ENCODE data around the gene BAG2.

Gene BAG2

GRCh38 chr6:57172136-57173055 lies at the start of gene BAG2:
Gene BAG2, plus strand, starts transcription at chr6:57172326. Its CDS starts 372 bp downstream, at chr6:57172698.
- TF ChIP-seq CTCF (IDR thresholded peaks at IDR 0.05; ENCODE audit: extremely low read depth, insufficient read depth, missing control alignments), result peak; percentile 19
- peak; percentile 94 for DNase-seq (ENCODE audit: low spot score)
- in situ Hi-C loops (cut with MboI; ENCODE audit: low pct_unique_long_range_greater_than_20kb, low sequenced_read_pairs, unreplicated experiment), result no loop called here

- in situ Hi-C loops (cut with MboI; ENCODE audit: low pct_unique_long_range_greater_than_20kb, low sequenced_read_pairs, unreplicated experiment), result no loop called here
- no peak for TF ChIP-seq CTCF (IDR thresholded peaks at IDR 0.05; ENCODE audit: extremely low read depth, insufficient read depth, missing control alignments)
- DNase-seq (ENCODE audit: low spot score), result no peak
These were observed 49.0 kb upstream of the BAG2 start for GRCh38 chr6:57123111-57123510.

GRCh38 chr6:57127763-57128162 lies 44.4 kb upstream of the BAG2 start:
- DNase-seq (ENCODE audit: low spot score), result no peak
- TF ChIP-seq CTCF (IDR thresholded peaks at IDR 0.05; ENCODE audit: extremely low read depth, insufficient read depth, missing control alignments), result no peak
- in situ Hi-C loops (cut with MboI; ENCODE audit: low pct_unique_long_range_greater_than_20kb, low sequenced_read_pairs, unreplicated experiment), result no loop called here

- no peak for TF ChIP-seq CTCF (IDR thresholded peaks at IDR 0.05; ENCODE audit: extremely low read depth, insufficient read depth, missing control alignments)
- no peak for DNase-seq (ENCODE audit: low spot score)
- in situ Hi-C loops (cut with MboI; ENCODE audit: low pct_unique_long_range_greater_than_20kb, low sequenced_read_pairs, unreplicated experiment), result no loop called here
These were observed 41.4 kb upstream of the BAG2 start for GRCh38 chr6:57130661-57131177.

GRCh38 chr6:57134954-57135353 lies 37.2 kb upstream of the BAG2 start:
- in situ Hi-C loops (cut with MboI; ENCODE audit: low pct_unique_long_range_greater_than_20kb, low sequenced_read_pairs, unreplicated experiment), result no loop called here
- DNase-seq (ENCODE audit: low spot score), result no peak
- TF ChIP-seq CTCF (IDR thresholded peaks at IDR 0.05; ENCODE audit: extremely low read depth, insufficient read depth, missing control alignments), result no peak

- DNase-seq (ENCODE audit: low spot score), result no peak
- no peak for TF ChIP-seq CTCF (IDR thresholded peaks at IDR 0.05; ENCODE audit: extremely low read depth, insufficient read depth, missing control alignments)
- in situ Hi-C loops (cut with MboI; ENCODE audit: low pct_unique_long_range_greater_than_20kb, low sequenced_read_pairs, unreplicated experiment), result no loop called here
These were observed 36.2 kb upstream of the BAG2 start for GRCh38 chr6:57135885-57136284.

Measured in GM13977 (cell line).